Endothelial cell of umbilical vein (primary cell): ENCODE results near the gene HUNK.

Experiments used
- EZH2 ChIP-seq: IDR thresholded peaks from 2 replicates; pipeline ENCODE4 v1.6.1; 2012; ENCODE audit warnings: borderline replicate concordance, low read depth, mild to moderate bottlenecking, moderate library complexity, low read length, inconsistent platforms; ENCODE audit not compliant: severe bottlenecking
- FOS ChIP-seq: IDR thresholded peaks from 2 replicates; pipeline ENCODE4 v1.6.1; 2011; ENCODE audit warnings: mild to moderate bottlenecking, low read length, moderate library complexity, borderline replicate concordance; ENCODE audit not compliant: insufficient read depth
- GATA2 ChIP-seq: IDR thresholded peaks from 2 replicates; pipeline ENCODE4 v1.7.0; 2011; ENCODE audit warnings: low read depth, mild to moderate bottlenecking, moderate library complexity, mixed read lengths, low read length; ENCODE audit not compliant: insufficient read length, insufficient read depth
- JUN ChIP-seq: IDR thresholded peaks from 2 replicates; pipeline ENCODE4 v1.6.1; 2011; ENCODE audit warnings: borderline replicate concordance, low read depth; ENCODE audit not compliant: insufficient read length, insufficient read depth
- POLR2A ChIP-seq: IDR thresholded peaks from 2 replicates; pipeline ENCODE4 v1.6.1; 2012; ENCODE audit warnings: low read depth, mild to moderate bottlenecking, control low read depth, low read length
- POLR2AphosphoS5 ChIP-seq: IDR thresholded peaks from 2 replicates; pipeline ENCODE4 v1.6.1; 2012; ENCODE audit warnings: low read depth, mild to moderate bottlenecking, control low read depth, low read length, moderate library complexity; ENCODE audit not compliant: insufficient read depth
- TF ChIP-seq, protein P1 (sequence below), 2 donors: IDR thresholded peaks; 1 replicate in 1 of 2; 2 replicates in 1 of 2; pipeline ENCODE4 v1.5.1; 2011; ENCODE audit warnings: low read length in 2 of 2, mild to moderate bottlenecking in 2 of 2, moderate library complexity in 2 of 2, control low read depth in 1 of 2, inconsistent platforms in 1 of 2, low read depth in 1 of 2; ENCODE audit not compliant: insufficient read depth in 1 of 2; ENCODE audit errors: extremely low read depth in 1 of 2
- TF ChIP-seq, protein P2 (sequence below): IDR thresholded peaks from 2 replicates; pipeline ENCODE4 v1.6.1; 2011; ENCODE audit not compliant: insufficient read depth, insufficient read length

DNA sequence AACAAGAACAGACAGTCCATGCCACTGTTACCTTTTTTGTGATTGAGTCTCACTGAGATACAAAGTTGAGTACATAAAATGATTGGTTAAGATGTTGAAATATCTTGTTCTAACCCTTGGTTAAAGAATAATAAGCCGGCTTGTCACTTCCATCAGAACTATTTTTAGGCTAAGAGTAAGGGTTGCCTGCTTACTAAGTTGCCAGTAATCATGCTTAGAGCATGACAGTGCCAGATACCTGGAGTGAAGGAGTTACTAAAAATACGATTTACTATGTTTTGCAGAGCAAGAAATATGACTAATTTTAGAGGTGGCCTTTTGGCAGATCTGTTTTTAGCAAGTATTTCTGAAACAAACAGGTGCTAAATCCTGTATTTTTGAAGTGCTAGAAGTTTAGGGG is 6.0 kb downstream of the HUNK start:
- TF ChIP-seq, protein P1, sequence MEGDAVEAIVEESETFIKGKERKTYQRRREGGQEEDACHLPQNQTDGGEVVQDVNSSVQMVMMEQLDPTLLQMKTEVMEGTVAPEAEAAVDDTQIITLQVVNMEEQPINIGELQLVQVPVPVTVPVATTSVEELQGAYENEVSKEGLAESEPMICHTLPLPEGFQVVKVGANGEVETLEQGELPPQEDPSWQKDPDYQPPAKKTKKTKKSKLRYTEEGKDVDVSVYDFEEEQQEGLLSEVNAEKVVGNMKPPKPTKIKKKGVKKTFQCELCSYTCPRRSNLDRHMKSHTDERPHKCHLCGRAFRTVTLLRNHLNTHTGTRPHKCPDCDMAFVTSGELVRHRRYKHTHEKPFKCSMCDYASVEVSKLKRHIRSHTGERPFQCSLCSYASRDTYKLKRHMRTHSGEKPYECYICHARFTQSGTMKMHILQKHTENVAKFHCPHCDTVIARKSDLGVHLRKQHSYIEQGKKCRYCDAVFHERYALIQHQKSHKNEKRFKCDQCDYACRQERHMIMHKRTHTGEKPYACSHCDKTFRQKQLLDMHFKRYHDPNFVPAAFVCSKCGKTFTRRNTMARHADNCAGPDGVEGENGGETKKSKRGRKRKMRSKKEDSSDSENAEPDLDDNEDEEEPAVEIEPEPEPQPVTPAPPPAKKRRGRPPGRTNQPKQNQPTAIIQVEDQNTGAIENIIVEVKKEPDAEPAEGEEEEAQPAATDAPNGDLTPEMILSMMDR (IDR thresholded peaks at IDR 0.05; ENCODE audit: extremely low read depth in 1 of 2, insufficient read depth in 1 of 2, low read depth in 1 of 2, low read length in 2 of 2) = no peak
- no peak for TF ChIP-seq FOS
- no peak for TF ChIP-seq POLR2A
- no peak for TF ChIP-seq JUN
- TF ChIP-seq GATA2 = no peak
- TF ChIP-seq POLR2AphosphoS5 = no peak
- TF ChIP-seq, protein P2, sequence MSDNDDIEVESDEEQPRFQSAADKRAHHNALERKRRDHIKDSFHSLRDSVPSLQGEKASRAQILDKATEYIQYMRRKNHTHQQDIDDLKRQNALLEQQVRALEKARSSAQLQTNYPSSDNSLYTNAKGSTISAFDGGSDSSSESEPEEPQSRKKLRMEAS = no peak
- no peak for TF ChIP-seq EZH2
